Measurements from ENCODE around the gene MAMDC2. TPM values are rescaled to one million over a fixed set of nuclear protein-coding genes. Genes with fewer than 3 reads are reported as not detected.

The MAMDC2 gene
- polyA plus RNA-seq, 1 donor, result 6.9 TPM

DNA sequence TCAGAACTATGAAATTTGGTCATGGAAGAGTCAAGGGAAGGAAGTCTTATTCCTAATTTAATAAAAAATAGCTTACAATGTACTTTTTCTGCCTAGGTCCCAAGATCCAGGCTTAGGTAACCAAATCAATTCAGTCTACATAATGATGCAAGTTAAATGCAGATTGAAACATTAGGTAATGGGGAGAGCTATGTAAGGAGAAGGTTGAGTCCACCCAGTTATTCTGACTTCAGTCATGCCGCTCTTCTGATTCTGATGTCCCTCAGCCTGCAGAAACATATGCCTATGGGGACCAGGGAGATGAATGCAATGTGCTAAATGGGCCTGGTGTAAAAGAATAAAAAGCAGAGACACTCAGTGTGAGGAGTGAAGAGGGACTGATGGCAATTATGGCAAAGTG, 63.9 kb downstream of the MAMDC2 start:
- no peak for DNase-seq (ENCODE audit: low read depth)

DNA sequence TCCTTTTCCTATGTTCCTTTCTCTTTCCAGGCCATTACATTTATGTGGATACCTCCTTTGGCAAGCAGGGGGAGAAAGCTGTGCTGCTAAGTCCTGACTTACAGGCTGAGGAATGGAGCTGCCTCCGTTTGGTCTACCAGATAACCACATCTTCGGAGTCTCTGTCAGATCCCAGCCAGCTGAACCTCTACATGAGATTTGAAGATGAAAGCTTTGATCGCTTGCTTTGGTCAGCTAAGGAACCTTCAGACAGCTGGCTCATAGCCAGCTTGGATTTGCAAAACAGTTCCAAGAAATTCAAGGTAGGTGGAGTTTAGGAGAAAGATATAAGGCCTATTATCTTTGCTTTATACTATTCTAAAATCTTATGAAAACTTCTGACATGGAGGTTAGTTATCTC, 64.5 kb downstream of the MAMDC2 start:
- DNase-seq (ENCODE audit: low read depth), result no peak

- DNase-seq (ENCODE audit: low read depth), result no peak
Observed at GRCh38 chr9:70110194-70111041, 66.8 kb downstream of the MAMDC2 start.

GRCh38 chr9:70111042-70111602, 67.5 kb downstream of the MAMDC2 start:
- peak; percentile 43 for DNase-seq (ENCODE audit: low read depth)

- no peak for DNase-seq (ENCODE audit: low read depth)
Observed at GRCh38 chr9:70111641-70112236, 68.1 kb downstream of the MAMDC2 start.

GRCh38 chr9:70112981-70113380, 69.3 kb downstream of the MAMDC2 start:
- DNase-seq (ENCODE audit: low read depth), result no peak

DNA sequence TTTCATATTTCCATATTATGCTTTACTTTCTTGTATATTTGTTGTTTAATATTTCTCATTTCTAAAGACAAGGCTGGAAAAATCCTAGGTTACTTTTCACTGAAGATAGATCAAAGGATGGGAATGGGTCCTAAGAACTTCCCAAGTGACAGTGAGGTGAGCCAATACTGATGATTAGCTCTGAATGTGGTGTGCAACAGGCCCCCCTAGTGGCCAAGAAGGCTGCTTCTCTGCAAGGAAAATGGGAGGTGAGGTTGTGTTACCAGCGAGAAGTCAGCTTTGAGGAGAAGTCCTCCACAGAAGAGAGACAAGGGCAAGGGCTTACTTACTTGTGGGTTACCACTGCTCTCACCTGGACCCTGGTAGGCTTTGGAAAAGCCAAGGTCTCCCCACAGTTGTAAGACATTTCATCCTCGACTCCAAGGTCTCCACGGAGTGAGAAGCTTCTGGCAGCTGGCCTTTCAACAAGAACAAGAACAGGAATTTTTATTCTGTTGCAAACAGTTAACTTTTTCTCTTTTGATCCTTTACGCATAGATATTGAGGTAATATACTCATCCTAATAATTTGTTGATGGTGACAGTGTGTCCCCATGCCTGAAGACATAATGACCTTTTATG, 69.9 kb downstream of the MAMDC2 start:
- DNase-seq (ENCODE audit: low read depth), result no peak

DNA sequence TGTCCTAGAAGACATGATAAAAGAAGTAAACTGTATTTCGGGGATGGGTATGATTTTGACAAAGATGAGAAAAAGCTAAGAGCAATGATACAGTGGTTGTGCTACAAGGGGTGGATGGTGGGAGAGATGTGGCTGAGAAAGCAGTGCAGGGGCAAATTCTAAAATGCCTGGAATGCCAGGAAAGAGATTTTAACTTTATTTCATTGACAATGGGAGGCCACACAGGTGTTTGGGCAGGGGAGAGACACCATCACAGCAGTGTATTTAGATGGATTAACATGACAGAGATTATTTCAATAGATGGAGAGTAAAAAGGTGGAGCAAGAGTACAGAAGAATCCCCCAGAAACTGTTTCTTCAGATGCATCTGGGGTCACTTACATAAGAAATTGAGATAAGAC, 71.2 kb downstream of the MAMDC2 start:
- DNase-seq (ENCODE audit: low read depth), result no peak

DNA sequence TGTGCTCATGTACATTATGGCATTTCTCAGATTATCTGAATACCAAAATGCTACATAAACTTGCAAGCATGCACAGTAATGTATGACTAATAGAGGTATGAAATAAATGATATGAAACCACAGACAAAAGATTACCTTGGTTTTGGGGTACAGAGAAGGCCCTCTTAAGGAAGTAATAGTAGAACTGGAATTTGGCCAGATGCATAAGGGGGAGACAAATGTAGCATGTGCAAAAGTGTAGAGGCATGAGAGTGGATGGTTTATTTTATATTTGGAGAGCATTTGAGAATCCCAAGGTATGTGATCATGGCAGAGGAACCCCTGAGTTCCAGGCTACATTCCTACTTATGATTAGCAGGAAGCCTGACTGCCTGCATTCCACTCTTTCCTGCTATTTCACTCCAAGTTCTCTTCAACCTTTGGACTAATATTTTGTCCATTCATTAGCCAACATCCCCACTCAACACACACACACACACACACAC, 74.2 kb downstream of the MAMDC2 start:
- DNase-seq (ENCODE audit: low read depth), result no peak

GRCh38 chr9:70119786-70120185, 76.1 kb downstream of the MAMDC2 start:
- DNase-seq (ENCODE audit: low read depth), result no peak

DNA sequence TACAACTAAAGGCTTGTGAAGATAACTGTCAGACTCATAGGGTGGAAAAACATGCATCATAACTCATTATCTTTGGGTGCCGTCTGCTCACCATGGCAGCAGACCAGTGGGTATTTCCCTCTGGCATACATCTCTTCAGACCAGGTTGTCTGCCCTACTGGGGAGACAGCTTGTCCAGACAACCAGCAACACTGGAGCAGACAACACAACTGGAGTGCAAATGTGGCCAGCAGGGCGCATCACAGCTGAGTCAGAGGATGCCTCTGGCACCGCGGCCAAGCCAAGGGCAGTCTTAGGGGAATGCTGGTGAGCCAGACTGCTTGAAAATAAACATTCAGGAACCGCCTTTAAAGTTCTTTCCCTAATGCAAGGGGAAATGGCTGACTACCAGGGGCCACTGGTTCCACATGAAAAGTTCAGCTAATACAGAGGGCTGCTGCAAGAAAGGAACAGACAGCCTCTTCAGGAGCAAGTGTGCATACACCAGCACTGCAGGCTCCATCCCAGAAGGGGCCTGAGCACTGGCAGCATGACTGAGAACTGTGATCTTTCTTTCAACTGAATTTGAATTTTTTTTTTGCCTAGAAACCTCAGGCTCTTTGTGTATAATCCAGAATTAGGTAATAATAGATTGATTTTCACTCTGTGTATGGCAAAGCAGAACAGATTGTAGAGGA, 77.3 kb downstream of the MAMDC2 start:
- no peak for DNase-seq (ENCODE audit: low read depth)

- no peak for DNase-seq (ENCODE audit: low read depth)
Observed at GRCh38 chr9:70121818-70122436, 78.3 kb downstream of the MAMDC2 start.

GRCh38 chr9:70123695-70124094, 80.0 kb downstream of the MAMDC2 start:
- no peak for DNase-seq (ENCODE audit: low read depth)

DNA sequence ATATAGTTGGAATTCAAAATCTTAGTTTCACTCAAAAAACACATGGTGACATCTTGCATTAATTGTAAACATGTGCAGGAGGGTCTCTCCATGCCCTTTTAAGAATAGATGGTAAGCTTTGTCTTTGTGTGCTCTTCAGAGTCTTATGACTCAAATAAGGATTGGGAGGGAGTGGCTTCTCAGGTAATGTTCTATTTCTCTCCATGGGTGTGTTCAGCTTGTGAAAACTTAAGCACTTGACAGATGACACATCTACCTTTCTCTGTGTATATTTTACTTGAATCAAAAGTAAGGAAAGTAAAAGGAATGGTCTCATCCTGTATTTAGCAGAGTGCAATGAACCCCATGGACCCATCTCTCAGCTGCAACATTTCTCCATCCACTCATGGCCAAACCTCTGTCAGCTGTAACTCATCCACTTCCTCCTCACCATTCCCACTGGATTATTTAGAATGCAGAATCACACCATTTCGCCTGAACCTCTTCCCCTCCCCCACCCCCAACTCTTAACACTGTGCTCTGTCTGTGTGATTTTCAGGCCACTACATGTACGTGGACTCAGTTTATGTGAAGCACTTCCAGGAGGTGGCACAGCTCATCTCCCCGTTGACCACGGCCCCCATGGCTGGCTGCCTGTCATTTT, 82.1 kb downstream of the MAMDC2 start:
- DNase-seq (ENCODE audit: low read depth), result no peak

GRCh38 chr9:70127036-70127435, 83.4 kb downstream of the MAMDC2 start:
- DNase-seq (ENCODE audit: low read depth), result no peak

- no peak for DNase-seq (ENCODE audit: low read depth)
Observed at GRCh38 chr9:70127540-70128416, 84.1 kb downstream of the MAMDC2 start.

DNA sequence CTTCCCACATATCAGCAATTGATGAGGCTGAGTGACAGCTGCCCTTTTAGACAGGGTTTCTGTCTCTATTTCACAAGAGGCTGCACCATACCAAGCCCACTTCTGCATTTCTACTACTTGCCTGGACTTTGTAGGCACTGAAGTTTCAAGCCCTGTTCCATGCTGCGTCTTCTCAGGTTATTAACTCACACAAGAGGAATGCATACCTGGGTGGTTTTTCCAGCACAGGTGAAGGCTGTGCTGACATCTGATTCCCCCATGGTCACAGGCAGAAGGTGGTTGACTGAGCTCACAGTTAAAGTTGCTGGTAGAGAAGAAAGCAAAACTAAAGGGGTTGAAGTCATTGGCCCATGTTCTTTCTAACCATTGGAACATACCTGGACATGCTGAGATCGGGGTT, 86.6 kb downstream of the MAMDC2 start:
- no peak for DNase-seq (ENCODE audit: low read depth)

DNA sequence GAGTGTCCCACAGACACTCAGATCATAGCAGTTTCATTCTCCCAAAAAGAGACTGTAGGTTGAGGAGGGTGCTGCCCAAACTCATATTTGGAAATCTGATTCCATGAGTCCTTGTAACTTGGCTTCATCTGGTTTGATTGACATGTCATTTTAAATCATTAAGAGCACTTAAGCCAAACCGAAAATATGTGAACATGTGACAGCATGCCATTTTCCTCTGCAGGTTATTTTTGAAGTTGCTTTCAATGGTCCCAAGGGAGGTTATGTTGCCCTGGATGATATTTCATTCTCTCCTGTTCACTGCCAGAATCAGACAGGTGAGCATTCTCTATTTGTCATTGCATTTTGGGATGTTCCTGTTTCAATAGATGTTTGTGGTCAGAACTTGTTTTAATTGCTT, 87.6 kb downstream of the MAMDC2 start:
- no peak for DNase-seq (ENCODE audit: low read depth)

GRCh38 chr9:70133253-70134208, 89.9 kb downstream of the MAMDC2 start:
- DNase-seq (ENCODE audit: low read depth), result no peak

Data from forelimb muscle (tissue), 1 donor.